ENCODE results near the gene PLD3.

The PLD3 gene

GRCh38 chr19:40417643-40417981 is 69.1 kb downstream of the PLD3 start:
- no peak for TF ChIP-seq CTCF (IDR thresholded peaks at IDR 0.05; ENCODE audit: low read depth, low read length)
- no peaks in the 10 kb centered on the region for H3K4me1 ChIP-seq
- H3K4me3 ChIP-seq (ENCODE audit: low read depth, low read length) = no peak overlapping the region
- no peaks in the 10 kb centered on the region for H3K27me3 ChIP-seq
- DNase-seq = no peak
- H3K36me3 ChIP-seq = no peaks in the 10 kb centered on the region; the same call in 1 of the 2 replicates
- H3K9me3 ChIP-seq = no peaks in the 10 kb centered on the region

GRCh38 chr19:40418040-40418439 is 69.5 kb downstream of the PLD3 start:
- H3K4me3 ChIP-seq (ENCODE audit: low read depth, low read length) = no peak overlapping the region
- no peaks in the 10 kb centered on the region for H3K4me1 ChIP-seq
- no peaks in the 10 kb centered on the region for H3K9me3 ChIP-seq
- no peaks in the 10 kb centered on the region; the same call in 1 of the 2 replicates for H3K36me3 ChIP-seq
- TF ChIP-seq CTCF (IDR thresholded peaks at IDR 0.05; ENCODE audit: low read depth, low read length) = no peak
- no peaks in the 10 kb centered on the region for H3K27me3 ChIP-seq
- no peak for DNase-seq

GRCh38 chr19:40419066-40419612 is 70.6 kb downstream of the PLD3 start:
- Histone ChIP-seq H3K36me3 (no peaks in the 10 kb centered on the region; the same call in 1 of the 2 replicates), H3K4me3 (ENCODE audit: low read depth, low read length) (no peak overlapping the region), H3K9me3 (no peaks in the 10 kb centered on the region), H3K4me1 (no peaks in the 10 kb centered on the region), H3K27me3 (no peaks in the 10 kb centered on the region)
- DNase-seq = no peak
- TF ChIP-seq CTCF (IDR thresholded peaks at IDR 0.05; ENCODE audit: low read depth, low read length) = no peak

- Histone ChIP-seq H3K9me3 (no peaks in the 10 kb centered on the region), H3K4me1 (peaks cover 3% of the 10 kb centered on the region; the same call in 1 of the 2 replicates), H3K27me3 (no peaks in the 10 kb centered on the region), H3K4me3 (ENCODE audit: low read depth, low read length) (no peak overlapping the region), H3K36me3 (no peaks in the 10 kb centered on the region; the same call in 1 of the 2 replicates)
- DNase-seq = no peak
- TF ChIP-seq CTCF (IDR thresholded peaks at IDR 0.05; ENCODE audit: low read depth, low read length) = no peak
These were observed 71.3 kb downstream of the PLD3 start for GRCh38 chr19:40419780-40420179.

- Histone ChIP-seq H3K4me3 (ENCODE audit: low read depth, low read length) (peak overlapping the region; percentile 68), H3K4me1 (peaks cover 3% of the 10 kb centered on the region; the same call in 1 of the 2 replicates), H3K9me3 (no peaks in the 10 kb centered on the region), H3K27me3 (no peaks in the 10 kb centered on the region), H3K36me3 (no peaks in the 10 kb centered on the region; the same call in 1 of the 2 replicates)
- DNase-seq = no peak
- no peak for TF ChIP-seq CTCF (IDR thresholded peaks at IDR 0.05; ENCODE audit: low read depth, low read length)
These were observed 71.9 kb downstream of the PLD3 start for GRCh38 chr19:40420451-40420765.

GRCh38 chr19:40420766-40421765 is 72.6 kb downstream of the PLD3 start:
- TF ChIP-seq CTCF (IDR thresholded peaks at IDR 0.05; ENCODE audit: low read depth, low read length) = peak; percentile 95
- no peaks in the 10 kb centered on the region for H3K27me3 ChIP-seq
- DNase-seq = peak; percentile 93

More at GRCh38 chr19:40420766-40421765, 72.6 kb downstream of the PLD3 start:
- Histone ChIP-seq H3K4me3 (ENCODE audit: low read depth, low read length) (peak overlapping the region; percentile 68), H3K9me3 (no peaks in the 10 kb centered on the region), H3K4me1 (peaks cover 3% of the 10 kb centered on the region; the same call in 1 of the 2 replicates), H3K36me3 (no peaks in the 10 kb centered on the region; the same call in 1 of the 2 replicates)

Data from BE2C (cell line).